Renal cortical epithelial cell (primary cell): ENCODE data around the gene TRAP1. TPM values are rescaled to one million over a fixed set of nuclear protein-coding genes. Genes with fewer than 3 reads are reported as not detected.
"Not testable (repeated sequence)": the region's sequence is repeated elsewhere in the genome, so short reads cannot be mapped to it uniquely, and the experiment has no call there.

ENCODE experiments used
- DNase-seq: peaks from one replicate; pipeline ENCODE4 v3.0.0-alpha.2; 2011; ENCODE audit warnings: low read depth
- total RNA-seq: library from RNA; depleted of rRNA; stranded (reverse); fragments of >200 nt; gene quantifications from 2 replicates; pipeline ENCODE4 v1.2.3, GENCODE V29; 2014

Gene TRAP1
- total RNA-seq, 1 donor from 2014 or later = 57.1 TPM

DNA sequence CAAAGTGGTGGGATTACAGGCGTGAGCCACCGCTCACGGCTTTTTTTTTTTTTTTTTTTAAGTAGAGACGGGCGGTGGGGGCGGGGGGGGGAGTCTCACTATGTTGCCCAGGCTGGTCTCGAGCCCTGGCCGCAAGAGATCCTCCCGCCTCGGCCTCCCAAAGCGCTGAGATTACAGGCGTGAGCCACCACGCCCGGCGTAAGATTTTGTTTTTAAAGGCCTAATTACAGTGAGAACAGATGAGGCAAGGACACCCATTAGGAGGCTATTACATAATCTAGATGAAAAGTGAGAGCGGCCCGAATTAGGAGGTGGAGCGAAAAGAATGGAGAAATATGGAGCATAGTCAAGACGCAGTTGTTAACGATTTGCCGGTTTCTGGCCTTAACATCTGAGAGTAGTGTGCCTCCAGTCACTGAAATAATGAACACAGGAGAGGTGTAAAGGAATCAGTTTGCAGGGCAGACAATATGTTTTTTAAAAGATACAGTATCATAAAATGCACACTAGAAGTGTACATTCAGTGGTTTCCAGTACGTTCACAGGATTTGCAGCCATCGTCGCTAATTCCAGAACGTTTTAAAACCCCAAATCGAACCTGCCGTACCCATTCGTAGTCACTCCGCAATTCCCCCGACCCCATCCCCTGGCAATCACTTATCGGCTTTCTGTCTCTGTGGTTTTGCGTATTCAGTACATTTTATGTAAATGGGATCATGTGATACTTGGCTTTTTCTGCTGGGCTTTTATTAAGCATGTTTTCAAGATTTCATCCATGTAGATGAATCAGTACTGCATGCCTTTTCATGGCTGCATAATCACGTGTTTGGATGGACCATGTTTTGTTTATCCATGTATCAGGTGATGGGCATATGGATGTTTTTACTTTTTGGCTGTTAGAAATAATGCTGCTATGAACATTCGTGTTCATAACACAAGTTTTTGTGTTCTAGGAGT lies 104.5 kb downstream of the TRAP1 start:
- DNase-seq = no peak

DNA sequence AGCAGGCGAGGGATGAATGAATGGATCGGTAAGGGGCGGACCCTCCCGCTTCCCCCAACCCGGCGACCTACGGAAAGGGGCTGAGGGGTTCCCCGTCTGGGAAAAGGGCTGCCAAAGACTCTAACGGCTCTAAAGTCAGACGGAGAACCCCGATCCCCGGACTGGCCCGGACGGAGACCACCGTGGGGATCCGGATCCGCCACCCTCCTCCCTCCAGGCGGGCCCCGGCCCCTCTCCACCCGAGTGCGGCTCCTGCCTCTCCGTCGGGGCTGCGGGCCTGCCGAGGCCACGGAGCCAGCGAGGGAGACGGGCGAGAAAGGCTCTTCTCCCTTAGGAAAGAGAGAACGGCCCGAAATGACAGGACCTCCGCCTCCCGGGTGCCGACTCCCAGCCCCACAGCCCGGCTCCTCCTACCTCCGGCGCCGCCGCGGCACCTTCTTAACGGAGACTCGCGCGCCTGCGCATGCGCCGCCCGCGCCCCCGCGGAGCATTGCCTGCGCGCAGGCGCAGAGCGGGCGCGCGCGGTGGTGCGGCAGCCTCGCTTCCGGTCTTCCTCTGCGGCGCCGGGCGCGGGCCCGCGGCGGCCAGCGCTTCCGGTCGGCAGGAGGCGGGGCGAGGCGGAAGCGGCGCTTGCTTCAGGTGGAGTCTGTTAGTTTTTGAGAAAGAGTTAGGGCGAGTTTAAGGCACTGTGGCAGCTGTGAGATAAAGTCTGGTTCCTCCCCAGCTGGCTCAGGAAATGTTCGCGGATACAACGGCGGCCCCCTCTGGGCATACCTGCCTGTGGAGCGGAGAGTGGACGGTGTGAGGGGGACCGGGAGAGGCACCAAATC lies 106.0 kb downstream of the TRAP1 start, which contains the start of gene SLX4:
Gene SLX4 (minus strand): TSS at position 461 of the 830 bp plus-strand sequence. CDS start 2,642 bp downstream, outside the sequence.
- DNase-seq = peak; percentile 78

DNA sequence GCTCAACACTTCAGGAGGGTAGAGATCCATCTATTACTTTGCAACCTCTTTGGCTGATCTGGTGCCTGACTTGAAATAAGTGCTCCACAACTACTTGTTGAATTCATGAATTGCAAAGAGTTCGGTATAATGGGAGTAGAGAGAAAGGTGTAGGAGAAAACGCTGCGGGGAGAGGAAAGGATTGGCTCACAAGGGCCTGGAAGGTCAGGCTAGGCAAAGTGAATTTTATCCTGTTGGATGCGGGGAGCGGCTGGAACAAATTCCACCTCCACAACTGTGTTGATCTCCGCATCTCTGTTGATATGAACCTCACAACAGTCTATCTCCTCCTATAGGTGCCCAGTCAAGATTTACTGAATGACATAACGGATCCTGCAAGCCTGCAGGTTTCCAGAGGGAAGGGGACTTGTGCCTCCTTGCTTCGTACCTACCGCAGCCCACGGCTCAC lies 106.6 kb downstream of the TRAP1 start:
- no peak for DNase-seq

DNA sequence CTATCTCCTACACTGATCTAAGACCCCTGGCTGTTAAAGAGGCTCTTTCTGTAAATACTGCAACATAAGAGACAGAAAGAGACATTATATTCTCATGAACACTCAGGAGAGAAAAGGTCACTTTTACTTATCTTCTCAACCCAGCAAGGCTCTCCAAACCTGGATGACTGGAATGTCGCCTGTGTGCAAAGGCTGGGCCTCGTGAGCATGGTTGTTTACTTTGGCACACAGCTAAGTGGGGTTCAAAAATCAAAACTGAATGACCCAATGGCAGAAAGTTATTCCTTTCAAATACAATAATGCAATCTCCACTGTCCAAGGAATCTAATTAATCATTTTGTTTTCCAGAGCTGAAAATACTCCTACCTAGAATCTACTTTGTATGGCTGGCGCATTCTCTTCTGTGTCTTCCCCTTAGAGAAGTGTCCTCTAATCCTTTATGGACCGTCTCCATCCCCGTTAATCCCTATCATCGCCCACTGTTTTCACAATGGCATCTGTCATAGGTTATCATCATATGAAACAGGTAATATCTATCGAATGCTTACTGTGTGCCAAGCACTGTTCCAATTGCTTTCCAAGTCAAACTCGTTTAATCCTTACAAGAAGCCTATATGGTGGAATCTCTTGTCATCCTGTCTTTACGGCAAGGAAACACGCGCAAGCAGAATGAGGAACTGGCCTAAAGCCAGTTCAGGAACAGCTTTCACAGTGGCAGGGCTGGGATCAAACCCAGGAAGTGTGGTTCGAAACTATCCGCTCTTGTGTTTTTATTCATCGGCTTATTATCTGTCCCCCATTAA lies 107.2 kb downstream of the TRAP1 start:
- DNase-seq = no peak

DNA sequence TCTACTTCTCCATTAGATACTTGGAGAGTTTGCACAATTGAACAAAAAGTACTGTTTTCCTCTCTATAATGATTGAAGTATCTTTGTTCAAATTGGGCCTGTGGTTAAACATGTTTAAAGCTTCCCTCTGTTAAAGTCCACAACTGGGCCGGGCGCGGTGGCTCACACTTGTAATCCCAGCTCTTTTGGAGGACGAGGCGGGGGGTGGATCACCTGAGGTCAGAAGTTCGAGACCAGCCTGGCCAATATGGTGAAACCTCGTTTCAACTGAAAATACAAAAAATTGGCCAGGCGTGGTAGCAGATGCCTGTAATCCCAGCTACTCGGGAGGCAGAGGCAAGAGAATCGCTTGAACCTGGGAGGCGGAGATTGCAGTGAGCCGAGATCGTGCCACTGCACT lies 108.3 kb downstream of the TRAP1 start:
- DNase-seq = not testable (repeated sequence)

DNA sequence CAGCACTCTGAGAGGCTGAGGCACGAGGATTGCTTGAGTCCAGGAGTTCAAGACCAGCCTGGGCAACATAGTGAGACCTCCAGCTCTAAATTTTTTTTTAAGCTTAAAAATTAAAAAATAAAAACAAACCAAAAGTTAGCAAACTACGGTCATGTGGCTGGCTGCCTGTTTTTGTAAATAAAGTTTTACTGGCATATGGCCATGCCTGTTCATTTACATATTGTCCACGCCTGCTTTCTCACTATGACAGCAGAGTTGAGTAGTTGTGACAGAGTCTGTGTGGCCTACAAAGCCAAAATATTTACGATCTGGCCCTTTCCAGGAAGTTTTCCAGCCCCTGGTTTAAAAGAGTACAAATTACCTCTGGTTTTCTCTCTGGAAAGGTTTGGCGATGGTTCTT lies 109.3 kb downstream of the TRAP1 start:
- no peak for DNase-seq

Other genes with a start within 250 kb of the TRAP1 start
- gene C16orf90, start 222.0 kb downstream of the TRAP1 start, total RNA-seq = not detected in 2 replicates
- gene CLUAP1, start 216.5 kb downstream of the TRAP1 start, total RNA-seq = 10.1 and 49.9 TPM in 2 replicates
- 0.05 and 0.17 TPM in 2 replicates for gene NLRC3, start 140.1 kb downstream of the TRAP1 start, total RNA-seq
- 1.6 and 5.5 TPM in 2 replicates for gene SLX4, start 105.9 kb downstream of the TRAP1 start, total RNA-seq
- 9.4 and 52.6 TPM in 2 replicates for gene DNASE1, start 62.8 kb downstream of the TRAP1 start, total RNA-seq
- gene CREBBP, start 163.2 kb upstream of the TRAP1 start, total RNA-seq = 8.3 and 43.7 TPM in 2 replicates